ENCODE results near the gene FARP2. TPM values are rescaled to one million over a fixed set of nuclear protein-coding genes. Genes with fewer than 3 reads are reported as not detected.

FARP2 gene
- total RNA-seq, 1 experiment from 2014 or later: 49.3 TPM

DNA sequence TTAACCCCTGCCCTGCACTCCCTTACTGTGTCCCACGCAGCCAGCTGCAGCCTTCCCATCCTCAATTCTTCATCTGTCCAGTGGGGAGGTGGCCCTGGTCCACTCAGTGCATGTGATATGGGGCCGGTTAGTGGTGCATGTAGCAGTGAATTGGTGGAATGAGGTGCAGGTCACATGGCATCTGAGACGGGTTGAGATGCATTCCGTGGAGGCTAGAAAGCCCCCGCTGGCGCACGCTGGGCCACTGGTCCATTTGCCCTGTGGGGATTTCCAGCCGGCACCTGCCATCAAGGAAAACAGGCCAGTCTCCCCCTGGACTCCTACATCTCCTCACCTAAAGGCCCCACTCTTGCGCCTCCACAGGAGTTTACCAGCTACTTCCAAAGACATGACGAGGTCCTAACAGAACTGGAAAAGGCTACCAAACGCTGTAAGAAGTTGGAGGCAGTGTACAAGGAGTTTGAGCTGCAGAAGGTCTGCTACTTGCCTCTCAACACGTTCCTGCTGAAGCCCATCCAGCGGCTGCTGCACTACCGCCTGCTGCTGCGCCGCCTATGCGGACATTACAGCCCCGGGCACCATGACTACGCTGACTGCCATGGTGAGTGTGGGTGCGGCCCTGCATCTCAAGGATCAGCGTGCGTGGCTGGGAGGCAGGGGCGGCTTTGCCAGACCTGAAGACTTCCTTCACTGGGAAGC is 111.8 kb downstream of the FARP2 start:
- no peak for ATAC-seq
- H3K27me3 ChIP-seq (ENCODE audit: insufficient read depth, low read length): 0 out of 2 replicates have a peak, but pooled peaks cover under 1% of the 10 kb centered on the region
- H3K36me3 ChIP-seq (ENCODE audit: control insufficient read depth in 1 of 2, insufficient read depth in 2 of 2, low read length in 2 of 2): no peaks in the 10 kb centered on the region
- intact Hi-C loops (cut with micrococcal nuclease): no loop called here
- POLR2A ChIA-PET: no interaction called here
- no peak overlapping the region for H3K4me3 ChIP-seq (replicated peaks in 1 of 2; ENCODE audit: low read depth in 1 of 2, low read length in 2 of 2)
- H3K4me1 ChIP-seq (ENCODE audit: control insufficient read depth in 1 of 2, insufficient read depth in 2 of 2, low read length in 2 of 2): no peaks in the 10 kb centered on the region
- no peak overlapping the region for H3K9ac ChIP-seq (ENCODE audit: low read length)
- TF ChIP-seq SP1 (IDR thresholded peaks at IDR 0.05; ENCODE audit: low read depth): no peak
- TF ChIP-seq ATF3 (IDR thresholded peaks at IDR 0.05): no peak
- RAD21 ChIA-PET (ENCODE audit: low non-redundant PET in 1 of 2, low total read pairs in 2 of 2, uncharacterized antibody in 2 of 2, unreplicated experiment in 2 of 2): no interaction called here
- no peak overlapping the region for H3K27ac ChIP-seq (ENCODE audit: low read depth, low read length)
- no peak for DNase-seq (ENCODE audit: low read depth, low spot score)
- H2AFZ ChIP-seq (ENCODE audit: low read depth, low read length, poor library complexity, severe bottlenecking): no peak overlapping the region
- H4K20me1 ChIP-seq (ENCODE audit: insufficient read depth): no peaks in the 10 kb centered on the region
- no peaks in the 10 kb centered on the region for H3K9me3 ChIP-seq (ENCODE audit: control insufficient read depth in 1 of 2, insufficient read depth in 1 of 2, low read depth in 1 of 2, low read length in 2 of 2)
- CTCF ChIA-PET: no interaction called here
- no peaks in the 10 kb centered on the region for H3K9me2 ChIP-seq (ENCODE audit: insufficient read depth)
- no peak overlapping the region for H3K4me2 ChIP-seq (ENCODE audit: low read length)
- no TSS peak for BruUV-seq (replicated peaks)
- H3K79me2 ChIP-seq (ENCODE audit: insufficient read depth, low read length): no peaks in the 10 kb centered on the region

DNA sequence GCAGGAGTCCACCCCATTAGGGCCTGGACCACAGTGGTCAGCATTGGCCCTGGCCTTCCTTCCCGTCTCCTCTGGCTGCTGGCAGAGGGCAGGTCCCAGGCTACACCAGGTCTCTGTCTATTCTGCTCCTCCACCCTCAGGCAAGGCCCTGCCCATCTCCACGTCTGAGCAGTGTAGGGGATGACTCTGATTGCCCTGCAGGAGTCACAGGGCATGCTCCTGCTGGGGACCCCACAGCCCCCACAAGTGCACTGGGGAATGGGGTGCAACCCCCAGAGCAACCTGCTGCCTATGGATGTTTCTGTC is 112.3 kb downstream of the FARP2 start:
- H3K9me3 ChIP-seq (ENCODE audit: control insufficient read depth in 1 of 2, insufficient read depth in 1 of 2, low read depth in 1 of 2, low read length in 2 of 2): no peaks in the 10 kb centered on the region
- 0 out of 2 replicates have a peak, but pooled peaks cover 4% of the 10 kb centered on the region for H3K27me3 ChIP-seq (ENCODE audit: insufficient read depth, low read length)
- intact Hi-C loops (cut with micrococcal nuclease): no loop called here
- H3K9me2 ChIP-seq (ENCODE audit: insufficient read depth): no peaks in the 10 kb centered on the region
- DNase-seq (ENCODE audit: low read depth, low spot score) (no peak), ATAC-seq (no peak)
- H3K36me3 ChIP-seq (ENCODE audit: control insufficient read depth in 1 of 2, insufficient read depth in 2 of 2, low read length in 2 of 2): no peaks in the 10 kb centered on the region
- BruUV-seq (replicated peaks): no TSS peak
- H3K4me2 ChIP-seq (ENCODE audit: low read length): no peak overlapping the region
- no peaks in the 10 kb centered on the region for H3K4me1 ChIP-seq (ENCODE audit: control insufficient read depth in 1 of 2, insufficient read depth in 2 of 2, low read length in 2 of 2)
- ChIA-PET CTCF (no interaction called here), RAD21 (ENCODE audit: low non-redundant PET in 1 of 2, low total read pairs in 2 of 2, uncharacterized antibody in 2 of 2, unreplicated experiment in 2 of 2) (no interaction called here), POLR2A (no interaction called here)
- no peaks in the 10 kb centered on the region for H3K79me2 ChIP-seq (ENCODE audit: insufficient read depth, low read length)
- no peak overlapping the region for H3K27ac ChIP-seq (ENCODE audit: low read depth, low read length)
- H4K20me1 ChIP-seq (ENCODE audit: insufficient read depth): no peaks in the 10 kb centered on the region
- H3K4me3 ChIP-seq (replicated peaks in 1 of 2; ENCODE audit: low read depth in 1 of 2, low read length in 2 of 2): no peak overlapping the region
- no peak overlapping the region for H2AFZ ChIP-seq (ENCODE audit: low read depth, low read length, poor library complexity, severe bottlenecking)
- no peak overlapping the region for H3K9ac ChIP-seq (ENCODE audit: low read length)
- TF ChIP-seq, protein P1, sequence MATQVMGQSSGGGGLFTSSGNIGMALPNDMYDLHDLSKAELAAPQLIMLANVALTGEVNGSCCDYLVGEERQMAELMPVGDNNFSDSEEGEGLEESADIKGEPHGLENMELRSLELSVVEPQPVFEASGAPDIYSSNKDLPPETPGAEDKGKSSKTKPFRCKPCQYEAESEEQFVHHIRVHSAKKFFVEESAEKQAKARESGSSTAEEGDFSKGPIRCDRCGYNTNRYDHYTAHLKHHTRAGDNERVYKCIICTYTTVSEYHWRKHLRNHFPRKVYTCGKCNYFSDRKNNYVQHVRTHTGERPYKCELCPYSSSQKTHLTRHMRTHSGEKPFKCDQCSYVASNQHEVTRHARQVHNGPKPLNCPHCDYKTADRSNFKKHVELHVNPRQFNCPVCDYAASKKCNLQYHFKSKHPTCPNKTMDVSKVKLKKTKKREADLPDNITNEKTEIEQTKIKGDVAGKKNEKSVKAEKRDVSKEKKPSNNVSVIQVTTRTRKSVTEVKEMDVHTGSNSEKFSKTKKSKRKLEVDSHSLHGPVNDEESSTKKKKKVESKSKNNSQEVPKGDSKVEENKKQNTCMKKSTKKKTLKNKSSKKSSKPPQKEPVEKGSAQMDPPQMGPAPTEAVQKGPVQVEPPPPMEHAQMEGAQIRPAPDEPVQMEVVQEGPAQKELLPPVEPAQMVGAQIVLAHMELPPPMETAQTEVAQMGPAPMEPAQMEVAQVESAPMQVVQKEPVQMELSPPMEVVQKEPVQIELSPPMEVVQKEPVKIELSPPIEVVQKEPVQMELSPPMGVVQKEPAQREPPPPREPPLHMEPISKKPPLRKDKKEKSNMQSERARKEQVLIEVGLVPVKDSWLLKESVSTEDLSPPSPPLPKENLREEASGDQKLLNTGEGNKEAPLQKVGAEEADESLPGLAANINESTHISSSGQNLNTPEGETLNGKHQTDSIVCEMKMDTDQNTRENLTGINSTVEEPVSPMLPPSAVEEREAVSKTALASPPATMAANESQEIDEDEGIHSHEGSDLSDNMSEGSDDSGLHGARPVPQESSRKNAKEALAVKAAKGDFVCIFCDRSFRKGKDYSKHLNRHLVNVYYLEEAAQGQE (IDR thresholded peaks at IDR 0.05; ENCODE audit: low read depth): no peak
- TF ChIP-seq JUND (IDR thresholded peaks at IDR 0.05) (no peak), ELF1 (IDR thresholded peaks at IDR 0.05; ENCODE audit: borderline replicate concordance, low read depth) (no peak), EZH2 (IDR thresholded peaks at IDR 0.05) (no peak), CBX3 (IDR thresholded peaks at IDR 0.05; ENCODE audit: low read depth) (no peak), SRF (IDR thresholded peaks at IDR 0.05; ENCODE audit: low read depth) (no peak), EZH2phosphoT487 (IDR thresholded peaks at IDR 0.05; ENCODE audit: borderline replicate concordance) (no peak), ATF3 (IDR thresholded peaks at IDR 0.05) (no peak), SP1 (IDR thresholded peaks at IDR 0.05; ENCODE audit: low read depth) (no peak), ZNF274 (IDR thresholded peaks at IDR 0.05; ENCODE audit: low read depth, low read length) (no peak), SIN3A (IDR thresholded peaks at IDR 0.05; ENCODE audit: low read depth) (no peak), CEBPB (IDR thresholded peaks at IDR 0.05; ENCODE audit: low read depth) (no peak), RAD21 (IDR thresholded peaks at IDR 0.05; ENCODE audit: low read depth) (no peak), POLR2AphosphoS5 (IDR thresholded peaks at IDR 0.05; ENCODE audit: low read depth, low read length) (no peak), ZFX (IDR thresholded peaks at IDR 0.05) (no peak)
- TF ChIP-seq, protein P2, sequence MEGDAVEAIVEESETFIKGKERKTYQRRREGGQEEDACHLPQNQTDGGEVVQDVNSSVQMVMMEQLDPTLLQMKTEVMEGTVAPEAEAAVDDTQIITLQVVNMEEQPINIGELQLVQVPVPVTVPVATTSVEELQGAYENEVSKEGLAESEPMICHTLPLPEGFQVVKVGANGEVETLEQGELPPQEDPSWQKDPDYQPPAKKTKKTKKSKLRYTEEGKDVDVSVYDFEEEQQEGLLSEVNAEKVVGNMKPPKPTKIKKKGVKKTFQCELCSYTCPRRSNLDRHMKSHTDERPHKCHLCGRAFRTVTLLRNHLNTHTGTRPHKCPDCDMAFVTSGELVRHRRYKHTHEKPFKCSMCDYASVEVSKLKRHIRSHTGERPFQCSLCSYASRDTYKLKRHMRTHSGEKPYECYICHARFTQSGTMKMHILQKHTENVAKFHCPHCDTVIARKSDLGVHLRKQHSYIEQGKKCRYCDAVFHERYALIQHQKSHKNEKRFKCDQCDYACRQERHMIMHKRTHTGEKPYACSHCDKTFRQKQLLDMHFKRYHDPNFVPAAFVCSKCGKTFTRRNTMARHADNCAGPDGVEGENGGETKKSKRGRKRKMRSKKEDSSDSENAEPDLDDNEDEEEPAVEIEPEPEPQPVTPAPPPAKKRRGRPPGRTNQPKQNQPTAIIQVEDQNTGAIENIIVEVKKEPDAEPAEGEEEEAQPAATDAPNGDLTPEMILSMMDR (IDR thresholded peaks at IDR 0.05 in 2 of 3, conservative IDR thresholded peaks at IDR 0.05 in 1 of 3; ENCODE audit: borderline replicate concordance in 1 of 3, insufficient read depth in 1 of 3, low read depth in 2 of 3, low read length in 2 of 3): no peak

Data from HCT116 (cell line).